ENCODE results near the gene SYVN1. TPM values are rescaled to one million over a fixed set of nuclear protein-coding genes. Genes with fewer than 3 reads are reported as not detected.

The SYVN1 gene
- total and polyA plus RNA-seq, 10 donors = 35.1 to 152 (median 98.6) TPM

- peaks cover 38 to 64% (median 50%) of the 10 kb centered on the region in 6 donors for H3K4me1 ChIP-seq
- H3K36me3 ChIP-seq = peaks cover 5 to 30% (median 28%) of the 10 kb centered on the region in 6 donors
- H3K9me3 ChIP-seq = no peaks in the 10 kb centered on the region
- H3K4me3 ChIP-seq = peak overlapping the region; percentile 77 to 99 (median 96)
- peak overlapping the region; percentile 92 to 100 (median 98) for H3K27ac ChIP-seq
- DNase-seq = peak; percentile 94
- intact Hi-C loops (cut with DNase I; ENCODE audit: low total_unique reads) = no loop called here
- 2 to 6% (median 4%) methylated on average over 24 of the region's 24 CpGs for WGBS, 5 donors
- TF ChIP-seq POLR2A (IDR thresholded peaks at IDR 0.05) (no peak), POLR2AphosphoS5 (IDR thresholded peaks at IDR 0.05) (no peak), CTCF (IDR thresholded peaks at IDR 0.05 in 8 of 11, conservative IDR thresholded peaks at IDR 0.05 in 3 of 11) (no peak)
- no peaks in the 10 kb centered on the region for H3K27me3 ChIP-seq (replicated peaks in 1 of 7)
Measured at GRCh38 chr11:65134952-65135632, 773 bp upstream of the SYVN1 start.

GRCh38 chr11:65133724-65134123, 595 bp downstream of the SYVN1 start:
- Histone ChIP-seq H3K4me1 (peaks cover 38 to 78% (median 58%) of the 10 kb centered on the region in 6 donors), H3K4me3 (peak overlapping the region; percentile 77 to 99 (median 96)), H3K9me3 (no peaks in the 10 kb centered on the region), H3K27me3 (replicated peaks in 1 of 7) (no peaks in the 10 kb centered on the region), H3K36me3 (peaks cover 5 to 43% (median 41%) of the 10 kb centered on the region in 6 donors), H3K27ac (peak overlapping the region; percentile 92 to 100 (median 98))
- no peak for DNase-seq
- no peak for TF ChIP-seq POLR2A (IDR thresholded peaks at IDR 0.05)
- no peak for TF ChIP-seq POLR2AphosphoS5 (IDR thresholded peaks at IDR 0.05)
- TF ChIP-seq CTCF (IDR thresholded peaks at IDR 0.05 in 8 of 11, conservative IDR thresholded peaks at IDR 0.05 in 3 of 11) = no peak
- WGBS, 5 donors = 0 to 3% (median 2%) methylated on average over 10 to 20 of the region's 20 CpGs
- intact Hi-C loops (cut with DNase I; ENCODE audit: low total_unique reads) = no loop called here

- 32 to 48% (median 36%) methylated on average over 14 to 18 of the region's 18 CpGs for WGBS, 5 donors
- Histone ChIP-seq H3K27me3 (replicated peaks in 1 of 7) (no peaks in the 10 kb centered on the region), H3K4me3 (peak overlapping the region; percentile 77 to 99 (median 96)), H3K9me3 (no peaks in the 10 kb centered on the region), H3K4me1 (peaks cover 38 to 84% (median 58%) of the 10 kb centered on the region in 6 donors), H3K27ac (peak overlapping the region; percentile 3 to 100 (median 98)), H3K36me3 (peaks cover 5 to 49% (median 47%) of the 10 kb centered on the region in 6 donors)
- intact Hi-C loops (cut with DNase I; ENCODE audit: low total_unique reads) = no loop called here
- DNase-seq = peak; percentile 93
- TF ChIP-seq CTCF (IDR thresholded peaks at IDR 0.05 in 8 of 11, conservative IDR thresholded peaks at IDR 0.05 in 3 of 11) (no peak), POLR2AphosphoS5 (IDR thresholded peaks at IDR 0.05) (peak; percentile 45 to 68 (median 64))
Measured at GRCh38 chr11:65132988-65133700, 1.2 kb downstream of the SYVN1 start.
